Gastroesophageal sphincter (tissue), 3 donors: ENCODE results near the gene SSC4D.

ENCODE experiments used
- POLR2A ChIP-seq, 2 donors: fragments of 450-650 bp; IDR thresholded peaks; one replicate each; pipeline ENCODE4 v1.6.1; 2017; ENCODE audit warnings: antibody characterized with exemption in 2 of 2, mild to moderate bottlenecking in 2 of 2, moderate library complexity in 1 of 2
- POLR2AphosphoS5 ChIP-seq: sonication (generic); formaldehyde crosslinking; IDR thresholded peaks from one replicate; pipeline ENCODE4 v1.6.1; 2017; ENCODE audit warnings: antibody characterized with exemption
- TF ChIP-seq, protein P1 (sequence below), 4 experiments: fragments of 200-600 bp in 2 of 4; fragments of 450-650 bp in 2 of 4; sonication (generic) in 1 of 4; IDR thresholded peaks; one replicate each; pipeline ENCODE4 v1.5.1; 2017 to 2019; ENCODE audit warnings: antibody characterized with exemption in 4 of 4, mild to moderate bottlenecking in 2 of 4, moderate library complexity in 2 of 4

DNA sequence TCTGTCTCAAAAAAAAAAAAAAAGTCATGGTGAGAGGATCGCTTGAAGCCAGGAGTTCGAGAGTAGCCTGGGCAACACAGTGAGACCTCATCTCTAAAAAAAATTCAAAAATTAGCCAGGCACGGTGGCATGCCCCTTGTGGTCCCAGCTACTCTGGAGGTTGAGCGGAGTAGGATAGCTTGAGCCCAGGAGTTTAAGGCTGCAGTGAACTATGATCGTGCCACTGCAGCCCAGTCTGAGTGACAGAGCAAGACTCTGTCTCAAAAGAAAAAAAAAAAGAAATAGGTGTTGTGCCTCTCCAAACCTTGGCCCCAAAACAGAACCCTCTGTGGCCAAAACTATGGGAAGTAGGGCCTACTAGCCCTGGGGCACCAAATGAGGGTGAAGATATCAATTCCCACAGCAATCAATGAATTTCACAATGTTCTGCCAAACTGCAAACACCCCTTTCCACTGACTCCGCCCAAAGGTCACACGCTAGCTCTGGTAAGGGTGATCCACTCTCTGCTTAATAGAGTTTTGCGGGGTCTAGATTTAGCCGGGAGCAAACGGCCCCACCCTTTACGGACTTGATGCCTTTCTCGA lies 16.9 kb downstream of the SSC4D start:
- no peak for TF ChIP-seq POLR2A (IDR thresholded peaks at IDR 0.05)
- no peak for TF ChIP-seq POLR2AphosphoS5
- TF ChIP-seq, protein P1, sequence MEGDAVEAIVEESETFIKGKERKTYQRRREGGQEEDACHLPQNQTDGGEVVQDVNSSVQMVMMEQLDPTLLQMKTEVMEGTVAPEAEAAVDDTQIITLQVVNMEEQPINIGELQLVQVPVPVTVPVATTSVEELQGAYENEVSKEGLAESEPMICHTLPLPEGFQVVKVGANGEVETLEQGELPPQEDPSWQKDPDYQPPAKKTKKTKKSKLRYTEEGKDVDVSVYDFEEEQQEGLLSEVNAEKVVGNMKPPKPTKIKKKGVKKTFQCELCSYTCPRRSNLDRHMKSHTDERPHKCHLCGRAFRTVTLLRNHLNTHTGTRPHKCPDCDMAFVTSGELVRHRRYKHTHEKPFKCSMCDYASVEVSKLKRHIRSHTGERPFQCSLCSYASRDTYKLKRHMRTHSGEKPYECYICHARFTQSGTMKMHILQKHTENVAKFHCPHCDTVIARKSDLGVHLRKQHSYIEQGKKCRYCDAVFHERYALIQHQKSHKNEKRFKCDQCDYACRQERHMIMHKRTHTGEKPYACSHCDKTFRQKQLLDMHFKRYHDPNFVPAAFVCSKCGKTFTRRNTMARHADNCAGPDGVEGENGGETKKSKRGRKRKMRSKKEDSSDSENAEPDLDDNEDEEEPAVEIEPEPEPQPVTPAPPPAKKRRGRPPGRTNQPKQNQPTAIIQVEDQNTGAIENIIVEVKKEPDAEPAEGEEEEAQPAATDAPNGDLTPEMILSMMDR (IDR thresholded peaks at IDR 0.05), result no peak
